RWPE2 (cell line): ENCODE measurements around the gene CPXM2.

Source experiments
- ATAC-seq: fragments of 200-7000 bp; cut with Tn5 transposase; 3 replicates; pipeline ENCODE4 v1.9.1; 2021; ENCODE audit warnings: low read depth
- DNase-seq: peaks from one replicate; pipeline ENCODE4 v3.0.0-alpha.2; 2020; ENCODE audit warnings: low spot score
- H3K27ac ChIP-seq: fragments of 450-650 bp; 2 replicates; pipeline ENCODE4 v1.5.1; 2017; ENCODE audit warnings: mild to moderate bottlenecking; ENCODE audit not compliant: poor library complexity, severe bottlenecking
- H3K27me3 ChIP-seq: fragments of 250-450 bp; sonication (Bioruptor Pico); 2 replicates; pipeline ENCODE4 v1.5.1; 2021; ENCODE audit warnings: mild to moderate bottlenecking, moderate library complexity; ENCODE audit not compliant: insufficient read depth, poor library complexity, severe bottlenecking
- H3K36me3 ChIP-seq: fragments of 250-450 bp; sonication (Bioruptor Pico); 2 replicates; pipeline ENCODE4 v1.5.1; 2020; ENCODE audit warnings: low read depth, mild to moderate bottlenecking, moderate library complexity
- H3K4me1 ChIP-seq: fragments of 250-450 bp; sonication (Bioruptor Pico); 2 replicates; pipeline ENCODE4 v1.5.1; 2021; ENCODE audit warnings: mild to moderate bottlenecking, moderate library complexity; ENCODE audit not compliant: insufficient read depth, poor library complexity, severe bottlenecking
- H3K4me3 ChIP-seq: fragments of 250-450 bp; sonication (Bioruptor Pico); 2 replicates; pipeline ENCODE4 v1.5.1; 2021; ENCODE audit warnings: mild to moderate bottlenecking, moderate library complexity; ENCODE audit not compliant: severe bottlenecking
- H3K9me3 ChIP-seq: fragments of 250-450 bp; sonication (Bioruptor Pico); 2 replicates; pipeline ENCODE4 v1.5.1; 2021; ENCODE audit warnings: mild to moderate bottlenecking, moderate library complexity; ENCODE audit not compliant: severe bottlenecking
- CTCF ChIP-seq: fragments of 450-650 bp; IDR thresholded peaks from one replicate; pipeline ENCODE4 v1.5.1; 2017; ENCODE audit warnings: mild to moderate bottlenecking, moderate library complexity; ENCODE audit not compliant: poor library complexity, severe bottlenecking

CPXM2 gene

GRCh38 chr10:123863721-123864482 lies 27.7 kb downstream of the CPXM2 start:
- H3K36me3 ChIP-seq, result no peaks in the 10 kb centered on the region
- no peak overlapping the region for H3K27ac ChIP-seq
- no peaks in the 10 kb centered on the region for H3K4me1 ChIP-seq
- H3K27me3 ChIP-seq, result no peaks in the 10 kb centered on the region
- TF ChIP-seq CTCF, result no peak
- DNase-seq (no peak), ATAC-seq (no peak)
- H3K4me3 ChIP-seq, result no peak overlapping the region
- no peaks in the 10 kb centered on the region for H3K9me3 ChIP-seq

- DNase-seq (no peak), ATAC-seq (no peak)
- Histone ChIP-seq H3K27me3 (no peaks in the 10 kb centered on the region), H3K9me3 (no peaks in the 10 kb centered on the region), H3K4me1 (no peaks in the 10 kb centered on the region), H3K27ac (no peak overlapping the region), H3K4me3 (no peak overlapping the region), H3K36me3 (no peaks in the 10 kb centered on the region)
- no peak for TF ChIP-seq CTCF
Observed at GRCh38 chr10:123863183-123863575, 28.4 kb downstream of the CPXM2 start.

DNA sequence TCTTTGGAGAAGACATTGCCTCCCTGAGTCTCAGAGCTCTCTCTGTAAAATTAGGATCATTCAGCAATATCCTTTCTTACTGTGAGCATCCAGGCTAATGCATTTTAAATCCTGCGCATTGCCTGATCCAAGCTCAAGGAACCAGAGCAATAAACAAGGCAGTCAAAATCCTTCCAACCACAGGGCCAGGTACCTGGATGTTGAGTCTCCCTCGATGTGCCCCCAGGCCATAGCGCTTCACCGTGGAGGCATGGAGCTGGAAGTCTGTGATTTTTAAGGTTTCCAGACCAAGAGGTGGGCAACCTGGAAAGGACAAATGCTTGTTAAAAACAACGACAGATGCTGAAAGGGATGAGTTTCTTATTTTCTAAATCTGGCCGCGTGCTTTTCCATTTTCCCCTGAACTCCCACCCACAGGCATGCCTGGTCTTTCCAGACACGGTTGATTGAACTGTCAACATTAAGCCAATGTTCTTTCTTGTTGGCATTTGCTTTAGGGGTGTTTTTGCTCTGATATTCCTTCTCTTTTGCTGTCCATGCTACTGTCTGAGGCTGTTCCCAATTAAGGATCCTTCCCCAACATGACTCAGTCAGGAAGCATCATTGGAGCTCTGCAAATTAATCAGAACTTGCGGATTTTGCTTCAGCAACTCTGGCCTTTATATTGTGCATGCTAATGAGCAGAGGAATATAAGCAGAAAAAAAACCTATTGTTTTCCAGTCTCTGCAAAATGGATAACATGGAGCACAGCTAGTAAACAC lies 29.0 kb downstream of the CPXM2 start:
- no peaks in the 10 kb centered on the region for H3K36me3 ChIP-seq
- H3K27me3 ChIP-seq, result no peaks in the 10 kb centered on the region
- TF ChIP-seq CTCF, result no peak
- ATAC-seq (no peak), DNase-seq (no peak)
- no peaks in the 10 kb centered on the region for H3K4me1 ChIP-seq
- no peak overlapping the region for H3K27ac ChIP-seq
- H3K9me3 ChIP-seq, result no peaks in the 10 kb centered on the region
- no peak overlapping the region for H3K4me3 ChIP-seq

DNA sequence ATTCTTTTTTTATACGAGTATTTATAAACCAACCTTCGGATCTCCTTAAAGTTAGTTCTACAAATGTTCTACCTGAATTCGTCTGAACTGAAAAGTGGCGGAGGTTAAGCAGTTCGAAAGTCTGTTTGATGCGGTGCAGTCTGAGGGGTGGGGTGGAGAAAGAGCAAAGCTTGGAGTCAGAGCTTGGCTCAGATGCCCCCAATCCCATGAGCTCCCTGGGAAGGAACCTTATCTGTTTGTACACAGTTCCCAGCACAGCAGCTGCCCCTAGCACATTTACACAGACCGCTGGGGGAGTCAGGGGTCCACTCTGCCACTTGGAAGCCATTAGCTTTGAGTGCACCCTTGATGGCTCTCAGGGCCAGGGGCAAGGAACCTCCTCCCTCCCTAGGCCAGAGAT lies 30.8 kb downstream of the CPXM2 start:
- Histone ChIP-seq H3K9me3 (no peaks in the 10 kb centered on the region), H3K4me3 (no peak overlapping the region), H3K4me1 (no peaks in the 10 kb centered on the region), H3K27ac (no peak overlapping the region), H3K27me3 (no peaks in the 10 kb centered on the region), H3K36me3 (no peaks in the 10 kb centered on the region)
- no peak for ATAC-seq
- no peak for DNase-seq
- no peak for TF ChIP-seq CTCF

DNA sequence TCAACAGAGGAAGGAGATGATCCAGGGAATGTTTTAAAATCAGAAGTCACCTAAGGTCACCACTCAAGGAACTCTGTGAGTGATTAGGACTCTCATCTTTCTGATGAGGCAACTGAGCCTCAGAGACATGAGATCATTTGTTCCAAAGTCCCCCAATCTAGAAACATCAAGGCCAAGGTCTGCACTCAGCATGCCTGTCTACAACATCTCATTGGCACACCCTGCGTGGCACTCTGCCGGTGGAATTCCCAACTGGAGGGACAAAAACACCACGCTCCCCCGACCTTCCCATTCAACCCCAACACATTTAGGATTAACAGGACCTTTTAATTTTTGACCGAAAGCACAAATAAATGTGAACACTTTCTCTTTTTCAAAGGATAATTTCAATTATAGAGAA lies 31.4 kb downstream of the CPXM2 start:
- no peak overlapping the region for H3K27ac ChIP-seq
- ATAC-seq (no peak), DNase-seq (no peak)
- TF ChIP-seq CTCF, result no peak
- H3K4me1 ChIP-seq, result no peaks in the 10 kb centered on the region
- no peaks in the 10 kb centered on the region for H3K9me3 ChIP-seq
- H3K27me3 ChIP-seq, result no peaks in the 10 kb centered on the region
- no peaks in the 10 kb centered on the region for H3K36me3 ChIP-seq
- H3K4me3 ChIP-seq, result no peak overlapping the region
